GM21381 (cell line): Measurements from ENCODE around the gene SLC9A9.
A peak's percentile ranks its signal among the peaks of the same experiment; 100 is the strongest.

Source experiments
- ATAC-seq: cut with Tn5 transposase; IDR thresholded peaks from one replicate; pipeline ENCODE4 v1.9.1; 2021; ENCODE audit warnings: mild to moderate bottlenecking, moderate library complexity; ENCODE audit not compliant: unreplicated experiment

SLC9A9 gene

DNA sequence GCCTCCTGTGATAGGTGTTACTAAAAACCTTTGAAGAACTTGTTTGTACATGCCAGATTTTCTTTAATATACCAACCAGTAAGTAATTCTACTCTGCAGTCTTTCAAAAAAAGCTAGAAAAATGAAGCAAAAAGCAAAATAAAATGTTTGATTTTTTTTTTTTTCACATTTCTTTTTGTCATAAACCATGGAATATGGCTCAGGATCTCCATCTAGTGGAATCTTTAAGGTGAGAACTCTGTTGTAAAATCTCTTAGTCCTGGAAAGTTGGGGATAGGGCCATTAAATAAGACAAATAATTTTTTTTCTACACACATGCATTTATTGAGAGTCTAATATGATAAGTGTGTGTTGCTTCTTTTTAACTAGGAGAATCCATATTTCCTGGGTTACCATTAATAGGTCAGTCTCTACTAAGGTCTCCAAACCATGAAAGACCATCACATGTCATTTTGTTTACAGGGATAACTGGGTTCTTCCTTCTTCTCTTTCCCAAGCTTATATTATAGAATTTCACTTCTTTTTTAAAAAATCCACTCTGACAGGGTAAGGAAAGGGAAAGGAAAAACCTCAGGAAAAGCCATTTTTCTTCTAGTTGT, 84.6 kb downstream of the SLC9A9 start:
- no peak for ATAC-seq

- no peak for ATAC-seq
Measured at GRCh38 chr3:143757691-143758090, 90.6 kb downstream of the SLC9A9 start.

DNA sequence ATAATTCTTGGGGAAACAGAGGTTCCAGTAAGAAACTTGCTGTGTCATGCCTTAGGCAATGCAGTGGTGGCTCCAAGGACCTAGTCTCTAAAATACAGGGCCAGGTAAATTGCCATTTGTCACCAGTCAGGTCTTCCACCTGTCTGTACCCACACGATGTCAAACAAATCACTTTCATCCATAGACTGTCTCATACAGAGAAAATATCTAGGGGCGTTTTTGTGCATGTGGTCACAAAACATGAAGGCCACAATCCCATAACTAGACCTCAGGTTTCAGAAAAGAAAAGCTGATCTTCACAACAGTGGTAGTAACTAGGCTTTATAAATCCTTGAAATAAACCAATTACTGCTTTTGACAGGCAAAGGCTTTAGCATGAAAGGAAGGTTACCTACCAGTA, 92.3 kb downstream of the SLC9A9 start:
- no peak for ATAC-seq

- no peak for ATAC-seq
Measured at GRCh38 chr3:143754090-143754489, 94.2 kb downstream of the SLC9A9 start.

- ATAC-seq = no peak
Measured at GRCh38 chr3:143753456-143753855, 94.8 kb downstream of the SLC9A9 start.

DNA sequence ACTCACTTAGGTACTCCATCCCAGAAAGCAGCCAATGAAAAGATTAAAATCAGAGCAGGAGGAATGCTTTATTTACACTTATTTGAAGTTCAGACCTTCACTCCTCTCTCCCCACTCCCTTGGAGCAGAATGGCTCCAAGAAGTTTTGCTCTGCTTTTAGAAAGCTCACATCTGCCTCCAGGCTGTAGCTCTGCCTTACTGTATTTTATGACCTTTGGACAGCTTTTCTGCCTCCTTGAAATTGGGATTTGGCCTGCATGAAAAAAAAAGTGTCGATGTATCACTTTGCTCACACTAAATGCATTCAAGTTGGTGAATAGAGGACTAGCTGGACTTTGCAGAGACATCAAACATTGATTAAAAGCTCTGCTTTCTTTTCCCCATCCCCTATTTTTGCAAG, 95.3 kb downstream of the SLC9A9 start:
- no peak for ATAC-seq

- ATAC-seq = peak; percentile 77
Measured at GRCh38 chr3:143751643-143752178, 96.6 kb downstream of the SLC9A9 start.

GRCh38 chr3:143750841-143751240, 97.4 kb downstream of the SLC9A9 start:
- ATAC-seq = no peak

- no peak for ATAC-seq
Measured at GRCh38 chr3:143749926-143750325, 98.3 kb downstream of the SLC9A9 start.

DNA sequence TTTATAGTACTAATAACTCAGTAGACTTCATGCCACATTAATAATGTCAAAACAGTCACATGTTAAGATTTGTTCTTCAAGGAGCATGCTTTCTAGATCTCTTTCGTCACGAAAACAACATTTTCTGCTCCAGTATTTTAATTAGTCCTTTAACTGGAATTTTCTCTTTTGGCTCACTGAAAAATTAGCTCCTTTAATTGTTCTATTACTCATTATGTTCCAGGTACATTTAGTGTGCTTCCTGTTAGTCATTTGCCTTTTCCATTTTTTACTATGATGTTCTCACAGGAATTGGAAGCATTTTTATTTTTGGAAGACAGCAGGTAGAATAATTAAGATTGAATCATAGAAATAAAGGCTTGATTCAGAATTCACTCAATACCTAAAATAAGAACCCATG, 111.2 kb downstream of the SLC9A9 start:
- ATAC-seq = no peak

GRCh38 chr3:143736205-143736997, 111.9 kb downstream of the SLC9A9 start:
- ATAC-seq = no peak

DNA sequence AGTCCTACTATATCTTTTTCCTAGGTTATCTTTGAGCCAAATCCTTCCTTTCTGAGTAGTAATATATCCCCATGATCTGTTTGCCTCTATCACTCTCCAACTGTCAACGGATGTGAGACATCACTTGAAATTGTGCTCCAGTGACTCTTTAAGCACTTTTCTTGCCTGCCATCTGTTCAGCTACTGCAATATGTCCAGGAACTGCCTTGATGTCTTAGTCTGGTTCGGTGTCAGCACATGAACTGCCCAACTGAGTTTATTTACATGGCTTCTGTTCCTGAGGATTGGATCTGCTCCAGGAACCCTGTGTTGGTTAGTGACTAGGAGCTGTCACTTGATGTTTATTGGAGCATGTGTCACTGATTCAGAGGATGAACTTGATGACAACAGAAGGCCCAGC, 116.5 kb downstream of the SLC9A9 start:
- no peak for ATAC-seq

DNA sequence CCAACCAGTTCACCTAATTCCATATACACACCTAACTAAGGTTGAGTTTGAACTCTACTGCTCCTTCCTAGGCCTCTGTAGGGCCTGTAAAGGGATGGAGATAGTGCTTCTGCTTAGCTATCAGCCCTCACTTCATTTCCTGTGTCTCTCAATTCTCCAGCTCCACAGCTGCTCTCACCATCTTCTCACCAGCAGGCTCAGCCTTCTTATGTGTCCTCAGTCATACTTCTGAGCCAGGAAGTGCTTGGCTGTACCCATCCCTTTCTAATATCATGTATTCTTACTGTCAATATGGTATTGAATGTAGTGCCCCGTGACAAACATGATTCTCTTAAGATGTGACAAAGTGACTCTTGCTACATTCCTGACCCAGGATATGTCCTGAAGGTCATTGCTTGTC, 116.9 kb downstream of the SLC9A9 start:
- ATAC-seq = no peak

- ATAC-seq = no peak
Measured at GRCh38 chr3:143727391-143727790, 120.9 kb downstream of the SLC9A9 start.

GRCh38 chr3:143726727-143727126, 121.5 kb downstream of the SLC9A9 start:
- ATAC-seq = no peak

- ATAC-seq = no peak
Measured at GRCh38 chr3:143720381-143720780, 127.9 kb downstream of the SLC9A9 start.

- no peak for ATAC-seq
Measured at GRCh38 chr3:143718463-143718862, 129.8 kb downstream of the SLC9A9 start.

DNA sequence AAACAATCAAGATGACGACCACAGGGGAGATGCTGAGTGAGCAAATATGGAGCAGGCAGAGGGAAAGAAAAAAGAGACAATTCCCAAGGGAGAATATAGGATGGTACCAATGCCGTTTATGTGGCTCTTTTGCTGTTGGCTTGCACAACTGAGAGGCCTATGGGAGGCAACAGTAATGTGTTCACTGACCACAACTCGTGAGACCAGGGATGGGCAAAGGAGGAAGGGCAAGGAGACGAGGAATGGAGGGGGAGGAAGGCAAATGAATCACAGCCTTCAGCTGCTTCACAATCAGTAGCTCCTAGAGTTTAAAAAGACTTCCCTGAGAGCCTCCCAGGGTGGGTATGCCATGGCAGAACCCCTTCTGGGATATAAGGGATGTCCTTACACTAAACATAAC, 131.5 kb downstream of the SLC9A9 start:
- no peak for ATAC-seq

DNA sequence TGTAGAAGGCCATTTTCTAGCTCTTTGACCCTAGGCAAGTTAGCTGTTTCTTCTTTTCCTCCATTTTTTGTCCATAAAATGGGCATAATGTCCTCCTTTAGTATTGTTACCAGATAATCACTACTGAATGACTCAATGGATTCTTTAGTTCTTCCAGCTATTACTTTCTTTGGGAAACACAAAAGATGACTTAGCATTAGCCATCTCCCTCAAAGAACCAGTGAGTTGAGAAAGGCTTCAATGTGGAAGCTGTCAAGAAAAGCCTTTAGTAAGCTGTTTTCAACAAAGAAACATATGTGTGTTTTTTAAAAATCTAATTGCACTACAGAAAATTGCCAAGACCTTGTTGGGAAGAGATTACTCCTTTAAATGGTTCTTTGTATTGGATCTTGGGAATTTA, 135.7 kb downstream of the SLC9A9 start:
- no peak for ATAC-seq

DNA sequence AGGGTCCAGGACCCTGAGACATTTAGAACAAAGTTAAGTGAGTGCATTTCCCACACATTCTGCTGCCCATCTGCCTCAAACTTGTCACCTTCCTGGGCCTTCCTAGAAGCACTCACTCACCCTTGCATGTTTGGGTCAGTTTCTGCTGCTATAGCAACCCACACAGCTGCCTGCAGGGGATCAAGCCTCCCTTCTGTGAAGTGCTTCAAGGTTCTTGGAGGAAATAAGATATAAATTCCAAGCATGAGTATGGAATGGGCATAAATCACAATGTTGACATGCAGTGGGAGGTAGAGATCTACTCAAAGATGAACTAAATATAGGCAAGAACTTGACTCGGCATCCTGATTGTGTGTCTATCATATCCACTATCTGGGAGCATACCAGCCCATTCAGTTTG, 140.4 kb downstream of the SLC9A9 start:
- no peak for ATAC-seq

- ATAC-seq = no peak
Measured at GRCh38 chr3:143700431-143700975, 147.8 kb downstream of the SLC9A9 start.

GRCh38 chr3:143699424-143699823, 148.8 kb downstream of the SLC9A9 start:
- ATAC-seq = no peak
